Pancreas (tissue), 10 donors: ENCODE data around the gene TRAPPC3. TPM values are rescaled to one million over a fixed set of nuclear protein-coding genes. Genes with fewer than 3 reads are reported as not detected.
"Not testable (repeated sequence)": the region's sequence is repeated elsewhere in the genome, so short reads cannot be mapped to it uniquely, and the experiment has no call there.

Experiments used
- ATAC-seq, 4 donors: fragments of 200-7000 bp; cut with Tn5 transposase; one replicate each; pipeline versions ENCODE4 v1.8.0 to v1.9.1; 2020; ENCODE audit warnings: mild to moderate bottlenecking in 4 of 4, moderate library complexity in 4 of 4
- DNase-seq, 6 donors: peaks; one replicate each; pipeline ENCODE4 v3.0.0-alpha.2; 2020
- FAIRE-seq: peaks from 2 replicates; lab custom pipeline; 2012; peaks lifted over from hg19 to GRCh38; lab: Jason Lieb, UNC
- H3K27ac ChIP-seq, 4 donors: fragments of 200-600 bp; sonication (generic); 1 replicate in 3 of 4; 2 replicates in 1 of 4; pipeline versions ENCODE4 v1.5.0 to v1.8.0; 2020
- H3K27me3 ChIP-seq, 4 donors: fragments of 200-600 bp; one replicate each; pipeline ENCODE4 v1.8.0; 2021
- H3K36me3 ChIP-seq, 3 donors: fragments of 200-600 bp; sonication (generic) in 1 of 3; one replicate each; pipeline versions ENCODE4 v1.5.0 to v1.8.0; 2020 to 2021
- H3K4me1 ChIP-seq, 3 donors: fragments of 200-600 bp; one replicate each; pipeline ENCODE4 v1.8.0; 2021
- H3K4me3 ChIP-seq, 4 donors: fragments of 200-600 bp; sonication (generic) in 2 of 4; one replicate each; pipeline versions ENCODE4 v1.5.0 to v1.8.0; 2020 to 2021
- H3K9me3 ChIP-seq, 4 donors: fragments of 200-600 bp; one replicate each; pipeline ENCODE4 v1.8.0; 2021
- WGBS, 2 donors: extraction: QIAGEN DNeasy Blood & Tissue Kit; methylation state at CpG; one replicate each; pipeline ENCODE4 v1.1.7; 2013; 5-methylcytosine and 5-hydroxymethylcytosine counted together
- intact Hi-C, 3 donors: fragments of 100-400 bp; cut with DNase I; formaldehyde crosslinking; loops; one replicate each; pipeline versions ENCODE4 v1.11.1 to v1.14.2; 2022
- polyA plus RNA-seq, 2 donors: library from polyadenylated mRNA; stranded (reverse); fragments of 200-250 nt; gene quantifications; one replicate each; pipeline ENCODE4 v1.2.3, GENCODE V29; 2013
- total RNA-seq, 6 donors: library from RNA; stranded (reverse); fragmentation: NEBNext Ultra II Directional in 4 of 6; extraction: Animal tissue kit (Norgen Biotek cat#: 25700) in 4 of 6; gene quantifications; one replicate each; pipeline versions ENCODE4 v1.2.1 to v1.2.4, GENCODE V29; 2021 to 2023
- TF ChIP-seq, protein P1 (sequence below), 4 donors: fragments of 200-600 bp; sonication (generic) in 3 of 4; IDR thresholded peaks; one replicate each; pipeline versions ENCODE4 v1.5.0 to v1.8.0; 2021; ENCODE audit warnings: antibody characterized with exemption in 4 of 4
- donor health status: healthy with polysubstance abuse.
- donor health status: DM: no; HTN: no; CAD: no; lungs with moderate emphysema.
- donor health status: DM: no; HTN: no; CAD: no.
- donor health status: control.
- donor health status: control.
- donor health status: Bipolar disorder and iron deficiency.
- donor health status: DM: yes; HTN: yes; CAD: no.
- donor health status: DM: no; HTN: no; CAD: no.
- donor health status: DM: no; HTN: no; CAD: no.
- donor health status: DM: yes; HTN: yes; CAD: no.

The TRAPPC3 gene
- total and polyA plus RNA-seq, 8 donors: 21.8 to 41.5 (median 27.0) TPM

GRCh38 chr1:36161641-36162531, 12.6 kb upstream of the TRAPPC3 start:
- WGBS, 2 donors: 50 to 62% methylated on average over 13 to 14 of the region's 14 CpGs
- H3K4me3 ChIP-seq: peak overlapping the region in 1 of 4 donors; percentile 19

DNA sequence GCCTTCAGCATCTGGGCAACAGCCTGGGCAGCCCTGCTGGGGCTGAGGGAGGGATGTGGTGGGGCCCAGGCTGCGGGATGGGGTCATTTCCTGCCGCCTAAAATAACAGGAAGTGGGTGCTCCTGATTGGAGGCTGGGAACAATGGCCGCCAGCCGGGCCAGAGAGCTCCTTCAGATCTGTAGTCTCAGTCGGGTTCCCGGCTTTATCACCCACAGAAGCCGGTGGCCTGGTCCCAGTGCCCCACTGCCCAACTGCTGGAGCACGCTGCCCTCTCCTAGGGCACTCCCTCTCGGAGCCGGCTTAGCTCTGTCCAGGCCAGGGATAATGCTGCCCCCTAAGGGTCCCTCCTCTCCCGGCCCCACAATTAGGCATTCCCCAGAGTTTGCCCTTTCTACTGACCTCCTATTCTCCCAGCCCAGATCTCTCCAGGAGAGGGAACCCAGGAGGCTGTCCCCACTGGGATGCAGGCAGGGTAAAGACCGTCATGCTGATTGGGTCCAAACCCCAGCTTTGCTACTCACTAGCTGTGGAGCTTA, 11.7 kb upstream of the TRAPPC3 start:
- no peaks in the 10 kb centered on the region for H3K9me3 ChIP-seq
- no peaks in the 10 kb centered on the region for H3K27me3 ChIP-seq
- H3K4me3 ChIP-seq: peak overlapping the region in 1 of 4 donors; percentile 19
- intact Hi-C loops: no loop called here
- no peaks in the 10 kb centered on the region for H3K36me3 ChIP-seq
- ATAC-seq (peak in 3 of 4 donors; percentile 8 to 28 (median 8)), DNase-seq (peak in 2 of 6 donors; percentile 64 to 69), FAIRE-seq (no peak)
- TF ChIP-seq, protein P1, sequence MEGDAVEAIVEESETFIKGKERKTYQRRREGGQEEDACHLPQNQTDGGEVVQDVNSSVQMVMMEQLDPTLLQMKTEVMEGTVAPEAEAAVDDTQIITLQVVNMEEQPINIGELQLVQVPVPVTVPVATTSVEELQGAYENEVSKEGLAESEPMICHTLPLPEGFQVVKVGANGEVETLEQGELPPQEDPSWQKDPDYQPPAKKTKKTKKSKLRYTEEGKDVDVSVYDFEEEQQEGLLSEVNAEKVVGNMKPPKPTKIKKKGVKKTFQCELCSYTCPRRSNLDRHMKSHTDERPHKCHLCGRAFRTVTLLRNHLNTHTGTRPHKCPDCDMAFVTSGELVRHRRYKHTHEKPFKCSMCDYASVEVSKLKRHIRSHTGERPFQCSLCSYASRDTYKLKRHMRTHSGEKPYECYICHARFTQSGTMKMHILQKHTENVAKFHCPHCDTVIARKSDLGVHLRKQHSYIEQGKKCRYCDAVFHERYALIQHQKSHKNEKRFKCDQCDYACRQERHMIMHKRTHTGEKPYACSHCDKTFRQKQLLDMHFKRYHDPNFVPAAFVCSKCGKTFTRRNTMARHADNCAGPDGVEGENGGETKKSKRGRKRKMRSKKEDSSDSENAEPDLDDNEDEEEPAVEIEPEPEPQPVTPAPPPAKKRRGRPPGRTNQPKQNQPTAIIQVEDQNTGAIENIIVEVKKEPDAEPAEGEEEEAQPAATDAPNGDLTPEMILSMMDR (IDR thresholded peaks at IDR 0.05): no peak
- H3K27ac ChIP-seq: peak overlapping the region; percentile 51 to 80 (median 70)
- H3K4me1 ChIP-seq: peaks cover 7 to 39% (median 10%) of the 10 kb centered on the region in 3 donors
- WGBS, 2 donors: 53 to 63% methylated on average over 11 to 12 of the region's 12 CpGs

More at GRCh38 chr1:36161641-36162531, 12.6 kb upstream of the TRAPPC3 start:
- no peaks in the 10 kb centered on the region for H3K9me3 ChIP-seq
- H3K36me3 ChIP-seq: no peaks in the 10 kb centered on the region
- peak overlapping the region; percentile 51 to 80 (median 70) for H3K27ac ChIP-seq
- H3K27me3 ChIP-seq: no peaks in the 10 kb centered on the region
- ATAC-seq (peak; percentile 41 to 70 (median 58)), FAIRE-seq (no peak), DNase-seq (peak in 2 of 6 donors; percentile 35 to 52)
- peaks cover 7 to 39% (median 10%) of the 10 kb centered on the region in 3 donors for H3K4me1 ChIP-seq
- intact Hi-C loops: no loop called here
- TF ChIP-seq, protein P1 (IDR thresholded peaks at IDR 0.05): no peak

GRCh38 chr1:36160388-36160948, 11.2 kb upstream of the TRAPPC3 start:
- intact Hi-C loops: no loop called here
- Histone ChIP-seq H3K4me1 (peaks cover 7 to 39% (median 10%) of the 10 kb centered on the region in 3 donors), H3K36me3 (no peaks in the 10 kb centered on the region), H3K9me3 (no peaks in the 10 kb centered on the region), H3K27me3 (no peaks in the 10 kb centered on the region), H3K27ac (peak overlapping the region; percentile 51 to 80 (median 70)), H3K4me3 (peak overlapping the region in 1 of 4 donors; percentile 19)
- no peak for ATAC-seq
- WGBS, 2 donors: 68 to 85% methylated on average over 4 of the region's 4 CpGs
- TF ChIP-seq, protein P1 (IDR thresholded peaks at IDR 0.05): no peak
- DNase-seq: peak in 1 of 6 donors; percentile 51
- FAIRE-seq: no peak

GRCh38 chr1:36159614-36160387, 10.5 kb upstream of the TRAPPC3 start:
- intact Hi-C loops: no loop called here
- H3K27ac ChIP-seq: peak overlapping the region in 1 of 4 donors; percentile 74
- no peaks in the 10 kb centered on the region for H3K9me3 ChIP-seq
- 92 to 93% methylated on average over 10 of the region's 10 CpGs for WGBS, 2 donors
- DNase-seq: no peak
- FAIRE-seq: no peak
- H3K27me3 ChIP-seq: no peaks in the 10 kb centered on the region
- H3K36me3 ChIP-seq: no peaks in the 10 kb centered on the region
- TF ChIP-seq, protein P1 (IDR thresholded peaks at IDR 0.05): no peak
- H3K4me3 ChIP-seq: no peak overlapping the region
- ATAC-seq: no peak
- H3K4me1 ChIP-seq: peaks cover 10 to 39% (median 11%) of the 10 kb centered on the region in 3 donors

GRCh38 chr1:36158827-36159252, 9.6 kb upstream of the TRAPPC3 start:
- not testable (repeated sequence) for ATAC-seq, H3K27ac ChIP-seq
- peaks cover 10 to 38% (median 11%) of the 10 kb centered on the region in 3 donors for H3K4me1 ChIP-seq

More at GRCh38 chr1:36158827-36159252, 9.6 kb upstream of the TRAPPC3 start:
- intact Hi-C loops, FAIRE-seq, H3K27me3 ChIP-seq, DNase-seq, H3K36me3 ChIP-seq, H3K9me3 ChIP-seq, H3K4me3 ChIP-seq: not testable (repeated sequence)
- 96 to 98% methylated on average over 10 of the region's 10 CpGs for WGBS, 2 donors
